ENCODE results near the gene PLAAT2.
"Not testable (repeated sequence)": the region's sequence is repeated elsewhere in the genome, so short reads cannot be mapped to it uniquely, and the experiment has no call there.

The PLAAT2 gene

GRCh38 chr11:63549411-63549810, 13.8 kb downstream of the PLAAT2 start:
- Histone ChIP-seq H3K36me3 (ENCODE audit: control insufficient read depth, insufficient read depth, low read length) (no peaks in the 10 kb centered on the region), H3K27me3 (ENCODE audit: control insufficient read depth, insufficient read depth, low read length, poor library complexity, severe bottlenecking) (no peaks in the 10 kb centered on the region), H3K4me3 (ENCODE audit: insufficient read depth, low read depth, low read length) (no peak overlapping the region), H3K27ac (ENCODE audit: insufficient read depth, low read depth, low read length, poor library complexity, severe bottlenecking) (no peak overlapping the region), H3K4me1 (ENCODE audit: control insufficient read depth, insufficient read depth, low read length) (no peaks in the 10 kb centered on the region), H3K9me3 (ENCODE audit: control insufficient read depth, low read length) (no peaks in the 10 kb centered on the region)
- 94 to 96% methylated on average over 4 of the region's 4 CpGs for WGBS, 2 experiments

- H3K36me3 ChIP-seq (ENCODE audit: control insufficient read depth, insufficient read depth, low read length) = no peaks in the 10 kb centered on the region
- WGBS, 2 experiments = 91% methylated on average over 4 of the region's 4 CpGs
- H3K27me3 ChIP-seq (ENCODE audit: control insufficient read depth, insufficient read depth, low read length, poor library complexity, severe bottlenecking) = no peaks in the 10 kb centered on the region
- H3K4me3 ChIP-seq (ENCODE audit: insufficient read depth, low read depth, low read length) = no peak overlapping the region
- no peaks in the 10 kb centered on the region for H3K9me3 ChIP-seq (ENCODE audit: control insufficient read depth, low read length)
- no peaks in the 10 kb centered on the region for H3K4me1 ChIP-seq (ENCODE audit: control insufficient read depth, insufficient read depth, low read length)
- no peak overlapping the region for H3K27ac ChIP-seq (ENCODE audit: insufficient read depth, low read depth, low read length, poor library complexity, severe bottlenecking)
Measured at GRCh38 chr11:63548178-63548577, 15.0 kb downstream of the PLAAT2 start.

- no peaks in the 10 kb centered on the region for H3K27me3 ChIP-seq (ENCODE audit: control insufficient read depth, insufficient read depth, low read length, poor library complexity, severe bottlenecking)
- no peaks in the 10 kb centered on the region for H3K4me1 ChIP-seq (ENCODE audit: control insufficient read depth, insufficient read depth, low read length)
- H3K4me3 ChIP-seq (ENCODE audit: insufficient read depth, low read depth, low read length) = no peak overlapping the region
- no peaks in the 10 kb centered on the region for H3K9me3 ChIP-seq (ENCODE audit: control insufficient read depth, low read length)
- H3K27ac ChIP-seq (ENCODE audit: insufficient read depth, low read depth, low read length, poor library complexity, severe bottlenecking) = no peak overlapping the region
- WGBS, 2 experiments = 86 to 90% methylated on average over 1 of the region's 1 CpG
- H3K36me3 ChIP-seq (ENCODE audit: control insufficient read depth, insufficient read depth, low read length) = no peaks in the 10 kb centered on the region
Measured at GRCh38 chr11:63547061-63547460, 16.1 kb downstream of the PLAAT2 start.

- no peaks in the 10 kb centered on the region for H3K27me3 ChIP-seq (ENCODE audit: control insufficient read depth, insufficient read depth, low read length, poor library complexity, severe bottlenecking)
- no peak overlapping the region for H3K27ac ChIP-seq (ENCODE audit: insufficient read depth, low read depth, low read length, poor library complexity, severe bottlenecking)
- 94 to 96% methylated on average over 2 of the region's 2 CpGs for WGBS, 2 experiments
Measured at GRCh38 chr11:63543711-63544110, 19.5 kb downstream of the PLAAT2 start.

GRCh38 chr11:63542506-63542905, 20.7 kb downstream of the PLAAT2 start:
- H3K4me3 ChIP-seq (ENCODE audit: insufficient read depth, low read depth, low read length); H3K9me3 ChIP-seq (ENCODE audit: control insufficient read depth, low read length); H3K36me3 ChIP-seq (ENCODE audit: control insufficient read depth, insufficient read depth, low read length); H3K27me3 ChIP-seq (ENCODE audit: control insufficient read depth, insufficient read depth, low read length, poor library complexity, severe bottlenecking); H3K27ac ChIP-seq (ENCODE audit: insufficient read depth, low read depth, low read length, poor library complexity, severe bottlenecking); H3K4me1 ChIP-seq (ENCODE audit: control insufficient read depth, insufficient read depth, low read length): not testable (repeated sequence)
- WGBS, 2 experiments = 89 to 91% methylated on average over 2 of the region's 2 CpGs

More at GRCh38 chr11:63543711-63544110, 19.5 kb downstream of the PLAAT2 start:
- no peaks in the 10 kb centered on the region for H3K9me3 ChIP-seq (ENCODE audit: control insufficient read depth, low read length)
- H3K36me3 ChIP-seq (ENCODE audit: control insufficient read depth, insufficient read depth, low read length) = no peaks in the 10 kb centered on the region
- H3K4me3 ChIP-seq (ENCODE audit: insufficient read depth, low read depth, low read length) = no peak overlapping the region
- no peaks in the 10 kb centered on the region for H3K4me1 ChIP-seq (ENCODE audit: control insufficient read depth, insufficient read depth, low read length)

GRCh38 chr11:63537293-63538101, 25.7 kb downstream of the PLAAT2 start:
- H3K4me3 ChIP-seq (ENCODE audit: insufficient read depth, low read depth, low read length) = no peak overlapping the region
- H3K9me3 ChIP-seq (ENCODE audit: control insufficient read depth, low read length) = no peaks in the 10 kb centered on the region
- no peak overlapping the region for H3K27ac ChIP-seq (ENCODE audit: insufficient read depth, low read depth, low read length, poor library complexity, severe bottlenecking)
- H3K4me1 ChIP-seq (ENCODE audit: control insufficient read depth, insufficient read depth, low read length) = peaks cover 19% of the 10 kb centered on the region
- no peaks in the 10 kb centered on the region for H3K36me3 ChIP-seq (ENCODE audit: control insufficient read depth, insufficient read depth, low read length)
- no peaks in the 10 kb centered on the region for H3K27me3 ChIP-seq (ENCODE audit: control insufficient read depth, insufficient read depth, low read length, poor library complexity, severe bottlenecking)
- 73 to 75% methylated on average over 8 of the region's 8 CpGs for WGBS, 2 experiments

- peaks cover 19% of the 10 kb centered on the region for H3K4me1 ChIP-seq (ENCODE audit: control insufficient read depth, insufficient read depth, low read length)
- 90 to 91% methylated on average over 10 of the region's 10 CpGs for WGBS, 2 experiments
- no peaks in the 10 kb centered on the region for H3K9me3 ChIP-seq (ENCODE audit: control insufficient read depth, low read length)
- no peaks in the 10 kb centered on the region for H3K36me3 ChIP-seq (ENCODE audit: control insufficient read depth, insufficient read depth, low read length)
- H3K27ac ChIP-seq (ENCODE audit: insufficient read depth, low read depth, low read length, poor library complexity, severe bottlenecking) = no peak within 1 kb of the TSS
- H3K4me3 ChIP-seq (ENCODE audit: insufficient read depth, low read depth, low read length) = no peak within 1 kb of the TSS
- H3K27me3 ChIP-seq (ENCODE audit: control insufficient read depth, insufficient read depth, low read length, poor library complexity, severe bottlenecking) = no peaks in the 10 kb centered on the region
Measured at GRCh38 chr11:63536669-63537292, 26.4 kb downstream of the PLAAT2 start, which contains the start of gene PLAAT4. Gene PLAAT4, plus strand, starts transcription at chr11:63536808. Its CDS starts 61 bp downstream, at chr11:63536869.

- H3K27ac ChIP-seq (ENCODE audit: insufficient read depth, low read depth, low read length, poor library complexity, severe bottlenecking) = no peak overlapping the region
- no peaks in the 10 kb centered on the region for H3K9me3 ChIP-seq (ENCODE audit: control insufficient read depth, low read length)
- H3K4me1 ChIP-seq (ENCODE audit: control insufficient read depth, insufficient read depth, low read length) = peaks cover 27% of the 10 kb centered on the region
- no peaks in the 10 kb centered on the region for H3K27me3 ChIP-seq (ENCODE audit: control insufficient read depth, insufficient read depth, low read length, poor library complexity, severe bottlenecking)
- no peaks in the 10 kb centered on the region for H3K36me3 ChIP-seq (ENCODE audit: control insufficient read depth, insufficient read depth, low read length)
- H3K4me3 ChIP-seq (ENCODE audit: insufficient read depth, low read depth, low read length) = no peak overlapping the region
- WGBS, 2 experiments = 93 to 96% methylated on average over 1 of the region's 1 CpG
Measured at GRCh38 chr11:63535734-63536133, 27.4 kb downstream of the PLAAT2 start.

GRCh38 chr11:63534895-63535461, 28.2 kb downstream of the PLAAT2 start:
- Histone ChIP-seq H3K27ac (ENCODE audit: insufficient read depth, low read depth, low read length, poor library complexity, severe bottlenecking) (no peak overlapping the region), H3K4me1 (ENCODE audit: control insufficient read depth, insufficient read depth, low read length) (peaks cover 27% of the 10 kb centered on the region), H3K27me3 (ENCODE audit: control insufficient read depth, insufficient read depth, low read length, poor library complexity, severe bottlenecking) (no peaks in the 10 kb centered on the region), H3K9me3 (ENCODE audit: control insufficient read depth, low read length) (no peaks in the 10 kb centered on the region), H3K4me3 (ENCODE audit: insufficient read depth, low read depth, low read length) (no peak overlapping the region), H3K36me3 (ENCODE audit: control insufficient read depth, insufficient read depth, low read length) (no peaks in the 10 kb centered on the region)
- WGBS, 2 experiments = 91 to 96% methylated on average over 5 of the region's 5 CpGs

- H3K4me1 ChIP-seq (ENCODE audit: control insufficient read depth, insufficient read depth, low read length) = peaks cover 34% of the 10 kb centered on the region
- no peak overlapping the region for H3K27ac ChIP-seq (ENCODE audit: insufficient read depth, low read depth, low read length, poor library complexity, severe bottlenecking)
- no peaks in the 10 kb centered on the region for H3K9me3 ChIP-seq (ENCODE audit: control insufficient read depth, low read length)
- H3K4me3 ChIP-seq (ENCODE audit: insufficient read depth, low read depth, low read length) = no peak overlapping the region
- H3K27me3 ChIP-seq (ENCODE audit: control insufficient read depth, insufficient read depth, low read length, poor library complexity, severe bottlenecking) = peaks cover 3% of the 10 kb centered on the region
- H3K36me3 ChIP-seq (ENCODE audit: control insufficient read depth, insufficient read depth, low read length) = no peaks in the 10 kb centered on the region
- 93 to 97% methylated on average over 3 of the region's 3 CpGs for WGBS, 2 experiments
Measured at GRCh38 chr11:63534076-63534475, 29.1 kb downstream of the PLAAT2 start.

Measured in ectodermal cell (in vitro differentiated cells).